Activated T-helper 17 cell treated with anti-CD3 and anti-CD28 coated beads, Interleukin-2, amount 50 U/mL, for 72 hours (primary cell): Measurements from ENCODE around the gene VIPR2. TPM values are rescaled to one million over a fixed set of nuclear protein-coding genes. Genes with fewer than 3 reads are reported as not detected.

ENCODE experiments used
- ATAC-seq: fragments of 150-1000 bp; cut with Tn5 transposase; replicated peaks from 2 replicates; pipeline ENCODE4 v1.10.0; 2021; ENCODE audit warnings: mild to moderate bottlenecking, moderate library complexity
- H3K27ac Mint-ChIP-seq: one replicate; pipeline ENCODE4 v1.8.0; 2022; ENCODE audit warnings: mixed read lengths
- H3K27me3 Mint-ChIP-seq: one replicate; pipeline ENCODE4 v1.8.0; 2022; ENCODE audit warnings: mixed read lengths
- H3K36me3 Mint-ChIP-seq: one replicate; pipeline ENCODE4 v1.8.0; 2022; ENCODE audit warnings: low read depth, mild to moderate bottlenecking, mixed read lengths
- H3K4me1 Mint-ChIP-seq: one replicate; pipeline ENCODE4 v1.8.0; 2022; ENCODE audit warnings: mixed read lengths
- H3K4me3 Mint-ChIP-seq: one replicate; pipeline ENCODE4 v1.8.0; 2022; ENCODE audit warnings: mild to moderate bottlenecking, mixed read lengths
- H3K9me3 Mint-ChIP-seq: one replicate; pipeline ENCODE4 v1.8.0; 2022; ENCODE audit warnings: mixed read lengths
- total RNA-seq, 2 donors: library from RNA; stranded (reverse); gene quantifications; one replicate each; pipeline ENCODE4 v1.2.3, GENCODE V29; 2022

The VIPR2 gene
- total RNA-seq, 2 donors from 2014 or later: 1.2 TPM; not detected in 1

DNA sequence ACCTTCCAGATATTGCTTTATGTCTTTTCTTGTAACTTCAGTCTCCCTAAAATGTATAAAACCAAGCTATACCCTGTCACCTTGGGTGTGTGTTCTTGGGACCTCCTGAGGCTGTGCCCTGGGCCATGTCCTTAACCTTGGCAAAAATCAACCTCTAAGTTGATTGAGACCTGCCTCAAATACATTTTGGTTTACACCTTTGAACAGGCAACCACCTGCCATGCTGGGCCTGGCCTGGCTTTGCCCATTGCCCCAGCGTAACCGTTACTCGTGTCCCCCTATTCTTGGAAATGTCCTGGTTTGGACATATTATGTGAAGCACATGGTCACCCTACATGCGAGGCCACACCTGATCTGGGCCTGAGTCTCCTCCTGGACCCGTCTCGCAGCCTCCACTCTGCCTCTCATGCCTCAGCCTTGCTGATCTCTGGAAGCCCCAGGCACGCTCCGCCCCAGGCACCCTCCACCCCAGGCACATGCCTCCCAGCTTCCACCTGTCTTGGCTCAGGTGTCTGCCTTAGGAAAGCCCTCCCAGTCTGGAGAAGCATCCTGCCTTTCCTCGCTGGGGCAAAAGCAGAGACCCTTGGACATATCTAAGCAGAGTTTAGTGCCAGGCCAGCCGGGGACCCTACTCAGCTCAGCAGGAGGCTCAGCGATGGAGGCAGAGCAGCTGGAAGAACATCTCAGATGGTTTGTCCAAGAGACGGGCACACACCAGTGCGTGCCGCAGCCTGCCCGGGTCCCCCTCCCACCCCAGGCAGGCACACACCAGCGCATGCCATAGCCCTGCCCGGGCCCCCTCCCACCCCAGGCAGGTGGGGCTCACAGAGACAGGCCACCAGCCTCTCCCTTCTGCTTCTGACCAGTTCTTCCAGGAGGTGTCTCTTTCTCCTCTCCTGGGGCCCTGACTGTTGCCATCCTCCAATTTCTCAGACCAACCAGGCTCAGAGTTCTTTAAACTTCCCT lies 4.0 kb upstream of the VIPR2 start:
- no peaks in the 10 kb centered on the region for H3K4me1 Mint-ChIP-seq
- H3K36me3 Mint-ChIP-seq: no peaks in the 10 kb centered on the region
- H3K27ac Mint-ChIP-seq: no peak overlapping the region
- H3K27me3 Mint-ChIP-seq: peaks cover 5% of the 10 kb centered on the region
- H3K9me3 Mint-ChIP-seq: no peaks in the 10 kb centered on the region
- H3K4me3 Mint-ChIP-seq: no peak overlapping the region
- no peak for ATAC-seq

DNA sequence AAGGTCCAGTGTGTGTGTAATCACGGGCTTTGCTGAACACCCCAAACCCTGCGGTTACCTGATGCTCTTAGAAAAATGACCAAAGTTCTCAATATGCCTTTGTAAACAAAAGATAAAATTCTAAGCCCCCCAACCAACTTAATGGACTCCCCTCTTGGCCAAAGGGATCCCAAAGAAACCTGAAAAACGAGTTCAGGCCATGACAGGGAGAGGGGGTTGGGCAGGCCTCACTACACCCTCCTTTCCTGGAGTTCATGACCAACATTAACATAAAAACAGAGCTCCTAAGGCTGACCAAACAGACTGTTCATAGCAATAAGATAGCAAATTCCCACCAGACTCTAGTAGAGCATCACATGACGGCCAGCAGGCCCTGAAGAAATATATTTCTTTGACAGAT lies 3.0 kb upstream of the VIPR2 start:
- Mint-ChIP-seq H3K4me3 (no peak overlapping the region), H3K9me3 (no peaks in the 10 kb centered on the region)

DNA sequence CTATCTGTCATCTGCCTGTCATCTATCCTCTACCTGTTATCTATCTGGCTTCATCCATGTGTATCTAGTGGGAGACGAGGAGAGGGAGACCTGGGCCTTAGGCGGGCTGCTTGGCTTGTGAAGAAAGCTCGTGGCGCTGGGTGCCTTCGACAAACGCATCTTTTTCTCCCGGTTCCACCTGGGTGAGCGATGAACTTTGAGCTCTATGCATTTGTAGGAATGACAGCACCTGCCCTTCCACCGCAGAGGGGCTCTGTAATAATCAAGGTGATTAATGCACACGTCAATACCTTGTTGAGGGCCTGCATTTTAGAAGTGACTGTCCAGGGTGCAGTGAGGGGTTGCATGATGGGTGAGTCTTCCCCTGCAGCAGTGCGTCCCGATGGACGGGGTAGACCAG lies 2.6 kb upstream of the VIPR2 start:
- no peaks in the 10 kb centered on the region for H3K36me3 Mint-ChIP-seq
- H3K4me1 Mint-ChIP-seq: no peaks in the 10 kb centered on the region
- no peaks in the 10 kb centered on the region for H3K9me3 Mint-ChIP-seq
- no peak for ATAC-seq
- no peak overlapping the region for H3K4me3 Mint-ChIP-seq
- H3K27ac Mint-ChIP-seq: no peak overlapping the region
- peaks cover 11% of the 10 kb centered on the region for H3K27me3 Mint-ChIP-seq

More for the DNA sequence above, 3.0 kb upstream of the VIPR2 start:
- Mint-ChIP-seq H3K4me1 (no peaks in the 10 kb centered on the region), H3K27me3 (peaks cover 11% of the 10 kb centered on the region), H3K36me3 (no peaks in the 10 kb centered on the region), H3K27ac (no peak overlapping the region)
- no peak for ATAC-seq

DNA sequence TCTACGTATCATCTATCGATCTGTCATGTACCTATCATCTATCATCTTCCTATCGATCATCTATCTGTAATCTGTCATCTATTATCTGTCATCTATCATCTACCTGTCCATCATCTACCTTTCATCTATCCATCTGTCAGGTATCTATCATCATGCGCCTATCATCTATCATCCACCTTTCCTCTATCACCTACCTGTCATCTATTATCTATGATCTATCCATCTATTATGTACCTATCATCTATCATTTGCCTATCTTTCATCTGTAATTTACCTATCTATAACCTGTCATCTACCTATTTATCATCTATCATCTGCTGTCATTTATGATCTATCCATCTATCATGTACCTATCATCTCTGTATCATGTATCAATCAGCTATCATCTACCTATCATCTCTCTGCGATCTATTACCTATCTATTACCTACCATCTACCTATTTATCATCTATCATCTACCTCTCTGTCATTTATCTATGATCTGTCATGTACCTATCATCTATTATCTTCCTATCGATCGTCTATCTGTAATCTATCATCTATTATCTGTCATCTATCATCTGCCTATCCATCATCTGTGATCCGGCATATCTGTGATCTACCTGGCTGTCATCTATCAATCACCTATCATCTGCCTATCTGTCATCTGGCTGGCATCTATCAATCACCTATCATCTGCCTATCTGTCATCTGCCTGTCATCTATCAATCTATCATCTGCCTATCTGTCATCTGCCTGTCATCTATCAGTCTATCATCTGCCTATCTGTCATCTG lies 1.6 kb upstream of the VIPR2 start:
- no peak overlapping the region for H3K4me3 Mint-ChIP-seq
- no peaks in the 10 kb centered on the region for H3K4me1 Mint-ChIP-seq
- no peaks in the 10 kb centered on the region for H3K9me3 Mint-ChIP-seq
- no peak overlapping the region for H3K27ac Mint-ChIP-seq
- ATAC-seq: no peak
- peaks cover 15% of the 10 kb centered on the region for H3K27me3 Mint-ChIP-seq
- no peaks in the 10 kb centered on the region for H3K36me3 Mint-ChIP-seq

DNA sequence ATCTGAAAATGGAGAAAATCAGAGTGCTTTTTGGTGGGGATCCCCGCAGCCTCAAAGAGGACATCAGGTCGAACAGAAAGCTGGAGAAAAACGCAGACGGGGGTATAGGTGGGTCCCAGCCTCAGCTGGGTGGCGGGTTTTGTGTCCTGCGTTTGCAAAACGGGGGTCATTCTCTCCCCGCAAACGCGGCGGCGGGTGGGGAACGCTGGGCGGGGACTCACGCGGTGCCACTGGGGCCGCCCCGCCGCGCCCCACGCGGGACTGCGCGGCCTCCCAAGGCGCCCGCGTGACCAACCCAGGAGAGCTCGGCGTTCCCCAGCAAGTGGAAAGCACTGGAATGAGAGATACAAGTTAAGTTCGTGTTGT lies 806 bp upstream of the VIPR2 start:
- no peak for ATAC-seq
- no peaks in the 10 kb centered on the region for H3K4me1 Mint-ChIP-seq
- H3K4me3 Mint-ChIP-seq: peak overlapping the region; percentile 39
- no peaks in the 10 kb centered on the region for H3K36me3 Mint-ChIP-seq
- no peak overlapping the region for H3K27ac Mint-ChIP-seq
- H3K27me3 Mint-ChIP-seq: peaks cover 20% of the 10 kb centered on the region
- H3K9me3 Mint-ChIP-seq: no peaks in the 10 kb centered on the region

DNA sequence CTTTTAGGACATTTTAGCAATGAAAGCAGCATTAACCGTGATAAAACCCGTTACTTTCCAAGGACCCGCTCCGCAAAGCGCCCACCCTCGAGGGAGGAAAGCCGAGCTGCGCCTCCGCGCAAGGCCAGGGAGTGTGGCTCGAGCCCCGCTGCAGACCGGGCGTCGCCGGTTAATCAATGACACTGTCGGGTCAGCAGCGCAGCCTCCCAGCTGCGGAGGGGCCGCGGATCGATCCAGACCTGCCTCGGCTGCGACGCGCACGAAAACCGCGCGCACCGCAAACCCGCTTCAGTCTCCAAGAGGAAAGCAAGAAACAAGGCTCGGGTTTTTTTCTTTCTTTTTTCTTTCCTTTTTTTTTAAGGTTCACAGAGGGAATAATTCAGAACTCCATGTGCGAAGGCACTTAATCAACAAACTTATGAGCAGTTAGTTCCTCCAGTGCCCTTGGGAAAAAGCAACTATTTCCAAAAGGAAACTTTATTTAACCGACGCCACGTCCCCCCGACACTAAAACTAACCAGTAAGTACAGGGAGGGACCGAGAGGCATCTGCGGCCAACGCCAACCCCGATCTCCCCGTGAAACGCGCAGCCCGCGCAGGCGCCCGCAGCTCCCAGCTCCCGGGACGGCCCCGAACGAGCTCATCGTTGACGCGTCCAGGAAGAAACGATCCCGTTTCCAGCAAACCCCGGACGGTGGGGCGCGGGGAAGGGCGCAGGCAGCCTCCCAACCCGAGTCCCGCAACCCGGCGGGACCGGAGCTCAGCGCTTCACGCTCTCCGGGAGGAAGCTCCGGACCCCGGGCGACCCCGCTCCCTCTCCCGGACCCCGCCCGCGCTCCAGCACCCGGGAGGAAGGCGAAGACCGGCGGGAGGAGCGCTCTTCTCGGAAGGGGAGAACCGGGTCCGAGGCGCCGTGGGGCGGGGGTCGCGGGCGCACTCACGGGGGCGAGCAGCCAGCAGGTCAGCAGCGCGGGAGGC lies 598 bp downstream of the VIPR2 start:
- ATAC-seq: peak; percentile 66
- Mint-ChIP-seq H3K27ac (no peak overlapping the region), H3K36me3 (no peaks in the 10 kb centered on the region), H3K9me3 (no peaks in the 10 kb centered on the region), H3K4me3 (peak overlapping the region; percentile 50), H3K4me1 (no peaks in the 10 kb centered on the region), H3K27me3 (peaks cover 25% of the 10 kb centered on the region)

DNA sequence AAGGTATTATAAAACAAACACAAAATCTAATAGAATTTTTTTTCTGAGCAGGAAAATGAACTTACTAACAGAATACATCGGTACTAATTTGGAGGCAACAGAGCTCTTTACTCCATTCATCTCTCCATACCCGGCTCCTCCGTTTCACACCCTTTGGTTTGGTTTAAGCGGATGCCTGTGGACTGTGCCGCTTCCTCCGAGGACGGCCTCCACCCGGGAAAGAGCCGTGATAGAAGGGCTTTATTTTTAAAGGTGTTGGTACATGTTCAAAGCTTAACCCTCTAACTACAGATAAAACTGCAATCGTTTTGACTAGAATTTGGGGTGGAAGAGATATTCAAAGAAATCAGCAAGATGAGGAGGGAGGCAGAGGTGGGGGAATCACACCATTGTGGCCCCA lies 1.9 kb downstream of the VIPR2 start:
- H3K4me1 Mint-ChIP-seq: no peaks in the 10 kb centered on the region
- H3K4me3 Mint-ChIP-seq: no peak overlapping the region
- H3K9me3 Mint-ChIP-seq: no peaks in the 10 kb centered on the region
- no peak for ATAC-seq
- H3K36me3 Mint-ChIP-seq: no peaks in the 10 kb centered on the region
- H3K27me3 Mint-ChIP-seq: peaks cover 27% of the 10 kb centered on the region
- H3K27ac Mint-ChIP-seq: no peak overlapping the region

DNA sequence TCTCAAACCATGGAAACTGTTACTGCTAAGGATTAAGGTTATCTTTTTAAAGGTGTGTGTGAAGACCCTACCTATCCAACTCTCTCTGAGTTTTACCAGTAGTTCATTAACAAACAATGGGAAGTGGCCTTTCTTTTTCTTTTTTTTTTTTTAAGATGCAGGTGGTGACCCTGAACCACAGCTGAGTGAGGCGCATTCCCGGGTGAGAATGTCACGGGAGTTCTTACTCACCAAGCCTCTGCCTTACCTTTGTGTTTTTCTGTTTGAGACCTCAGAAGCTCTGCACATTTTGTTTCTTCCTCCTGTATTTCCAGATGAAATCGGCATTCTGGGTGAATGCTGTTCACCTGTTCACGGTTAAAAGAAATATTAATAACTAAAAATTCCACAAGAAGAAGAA lies 2.5 kb downstream of the VIPR2 start:
- H3K27me3 Mint-ChIP-seq: peaks cover 27% of the 10 kb centered on the region
- H3K4me3 Mint-ChIP-seq: no peak overlapping the region
- no peak overlapping the region for H3K27ac Mint-ChIP-seq
- no peaks in the 10 kb centered on the region for H3K36me3 Mint-ChIP-seq
- H3K4me1 Mint-ChIP-seq: no peaks in the 10 kb centered on the region
- ATAC-seq: no peak
- no peaks in the 10 kb centered on the region for H3K9me3 Mint-ChIP-seq

DNA sequence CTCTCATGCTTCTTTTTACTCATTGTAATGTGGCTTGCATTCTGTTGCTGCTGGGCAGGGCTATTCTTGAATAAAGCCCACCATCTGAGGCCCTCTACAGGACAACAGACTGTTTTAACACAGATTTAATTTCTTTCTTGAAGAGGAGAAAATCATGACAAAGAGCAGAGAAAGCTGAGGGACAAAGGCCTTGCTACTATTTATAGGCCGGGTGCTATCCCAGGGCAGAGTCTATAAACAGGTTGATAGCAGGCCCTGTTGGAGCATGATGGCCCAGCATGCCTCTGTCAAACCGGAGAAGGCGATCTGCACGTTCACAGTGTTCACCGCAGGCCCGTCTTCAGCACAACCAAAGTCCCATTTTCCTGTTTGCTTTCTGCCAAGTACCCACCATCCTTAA lies 3.0 kb downstream of the VIPR2 start:
- no peaks in the 10 kb centered on the region for H3K4me1 Mint-ChIP-seq
- no peak for ATAC-seq
- no peaks in the 10 kb centered on the region for H3K9me3 Mint-ChIP-seq
- no peaks in the 10 kb centered on the region for H3K36me3 Mint-ChIP-seq
- no peak overlapping the region for H3K4me3 Mint-ChIP-seq
- peaks cover 27% of the 10 kb centered on the region for H3K27me3 Mint-ChIP-seq
- no peak overlapping the region for H3K27ac Mint-ChIP-seq

DNA sequence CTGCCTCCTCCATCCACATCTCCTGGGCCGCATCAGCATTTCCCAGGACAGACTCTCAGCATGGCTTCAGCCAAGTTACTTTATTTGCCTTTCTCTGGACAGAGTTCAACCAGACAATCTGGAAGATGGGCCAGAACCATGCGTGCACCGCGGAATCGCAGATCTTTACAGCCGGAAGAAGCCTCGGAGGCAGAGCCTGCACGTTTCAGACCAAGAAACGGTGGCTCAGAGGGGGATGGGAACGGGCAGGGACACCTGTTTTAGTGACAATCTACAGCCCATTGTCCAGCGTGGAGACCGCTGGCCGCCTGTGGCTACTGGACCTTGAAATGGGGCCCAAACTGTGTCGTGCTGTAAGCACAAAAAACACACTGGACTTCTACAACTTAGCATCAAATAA lies 3.5 kb downstream of the VIPR2 start:
- ATAC-seq: no peak
- Mint-ChIP-seq H3K27ac (no peak overlapping the region), H3K27me3 (peaks cover 30% of the 10 kb centered on the region), H3K4me1 (no peaks in the 10 kb centered on the region), H3K9me3 (no peaks in the 10 kb centered on the region), H3K36me3 (no peaks in the 10 kb centered on the region), H3K4me3 (no peak overlapping the region)

DNA sequence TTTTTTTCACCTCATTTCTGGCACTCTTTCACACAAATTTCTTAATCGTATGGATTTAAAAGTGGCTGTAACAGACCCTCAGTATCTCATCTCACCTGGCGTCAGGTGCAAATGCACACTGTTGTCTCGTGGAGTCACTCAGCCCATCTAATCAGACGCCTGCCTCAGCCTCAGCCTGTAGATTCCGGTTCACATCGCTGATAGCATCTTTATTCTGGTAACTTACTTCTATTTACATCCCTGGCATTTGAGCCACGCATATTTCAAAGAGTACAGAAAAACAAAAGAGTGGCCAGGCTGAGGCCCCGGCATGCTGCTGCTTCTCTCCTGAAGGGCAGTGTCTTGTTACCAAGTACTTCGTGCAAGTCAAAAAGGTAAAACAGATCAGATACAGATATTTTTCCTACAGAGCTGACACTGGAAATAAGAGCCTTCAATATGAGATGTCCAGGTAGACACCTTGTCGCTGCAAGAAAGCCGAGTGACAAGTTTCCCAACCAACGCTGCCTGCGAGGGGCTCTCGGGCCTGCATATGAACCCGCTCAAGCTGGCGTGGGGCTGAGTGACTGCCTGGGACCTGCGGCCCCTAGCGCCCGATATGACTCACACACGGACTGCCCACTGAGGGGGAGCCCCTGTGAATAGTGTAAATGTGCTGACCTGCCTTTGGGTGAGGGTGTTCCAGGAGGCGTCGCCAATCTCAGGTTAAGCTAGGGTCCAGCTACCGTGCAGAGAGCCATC lies 4.3 kb downstream of the VIPR2 start:
- Mint-ChIP-seq H3K4me1 (no peaks in the 10 kb centered on the region), H3K27me3 (peaks cover 31% of the 10 kb centered on the region), H3K27ac (no peak overlapping the region)

DNA sequence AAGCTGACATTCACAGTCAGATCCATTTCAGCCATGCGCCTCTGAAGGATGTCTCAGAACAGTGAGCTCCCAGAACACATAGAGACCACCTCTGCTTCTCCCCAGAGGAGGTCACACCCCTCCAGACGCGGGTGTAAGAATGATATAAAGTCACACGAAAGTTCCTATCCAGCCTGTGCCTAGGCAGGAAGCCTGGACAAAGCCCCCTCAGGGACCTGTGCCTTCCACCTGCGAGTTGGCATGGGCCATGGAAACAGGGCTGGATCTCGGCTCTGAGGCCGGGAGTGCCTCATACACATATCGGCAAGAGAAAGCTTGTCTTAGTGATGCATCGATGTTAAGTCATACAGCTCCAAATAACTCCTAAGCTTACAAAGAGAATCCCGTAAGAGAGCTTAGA lies 5.0 kb downstream of the VIPR2 start:
- H3K4me3 Mint-ChIP-seq: no peak overlapping the region
- ATAC-seq: no peak
- no peaks in the 10 kb centered on the region for H3K4me1 Mint-ChIP-seq
- no peaks in the 10 kb centered on the region for H3K9me3 Mint-ChIP-seq
- H3K36me3 Mint-ChIP-seq: no peaks in the 10 kb centered on the region
- no peak overlapping the region for H3K27ac Mint-ChIP-seq
- peaks cover 31% of the 10 kb centered on the region for H3K27me3 Mint-ChIP-seq

More for the DNA sequence above, 4.3 kb downstream of the VIPR2 start:
- no peaks in the 10 kb centered on the region for H3K9me3 Mint-ChIP-seq
- no peak overlapping the region for H3K4me3 Mint-ChIP-seq
- no peaks in the 10 kb centered on the region for H3K36me3 Mint-ChIP-seq
- no peak for ATAC-seq

DNA sequence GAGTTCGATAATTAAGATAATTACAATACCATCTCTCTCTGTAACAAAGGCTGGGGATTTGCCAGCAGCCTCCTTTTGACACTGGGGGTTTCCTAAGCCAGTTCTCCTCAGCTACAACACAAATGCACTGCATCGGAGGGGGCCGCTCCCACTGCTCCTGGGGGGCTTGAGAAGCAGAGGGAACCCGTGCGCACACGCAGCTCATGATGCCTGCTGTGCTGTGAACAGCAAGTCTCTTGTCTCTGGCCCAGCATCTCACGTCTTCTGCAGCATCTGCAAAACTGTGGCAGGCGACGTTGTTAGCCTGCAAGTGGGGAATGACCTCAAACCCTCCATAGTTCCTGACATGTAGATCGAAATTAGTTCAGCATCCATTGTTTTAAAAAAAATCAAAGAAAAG lies 5.5 kb downstream of the VIPR2 start:
- Mint-ChIP-seq H3K4me1 (no peaks in the 10 kb centered on the region), H3K27me3 (peaks cover 31% of the 10 kb centered on the region), H3K36me3 (no peaks in the 10 kb centered on the region), H3K9me3 (no peaks in the 10 kb centered on the region), H3K4me3 (no peak overlapping the region), H3K27ac (no peak overlapping the region)
- no peak for ATAC-seq
